H1 (cell line): ENCODE data around the gene SUPT20HL1. TPM values are rescaled to one million over a fixed set of nuclear protein-coding genes. Genes with fewer than 3 reads are reported as not detected.

Source experiments
- NANOG ChIP-seq: IDR thresholded peaks from 2 replicates; pipeline ENCODE4 v1.6.1; 2011; ENCODE audit warnings: low read length, low read depth, mild to moderate bottlenecking, inconsistent platforms; ENCODE audit not compliant: insufficient read depth, poor library complexity, severe bottlenecking
- POU5F1 ChIP-seq: IDR thresholded peaks from 2 replicates; pipeline ENCODE4 v1.6.1; 2011; ENCODE audit warnings: low read depth, mild to moderate bottlenecking, low read length, moderate library complexity
- SP1 ChIP-seq: IDR thresholded peaks from 2 replicates; pipeline ENCODE4 v1.6.1; 2011; ENCODE audit warnings: low read depth, low read length
- polyA plus RNA-seq, 7 experiments: library from polyadenylated mRNA; depleted of rRNA in 3 of 7; stranded (reverse) in 5 of 7; unstranded in 2 of 7; fragments of >200 nt in 5 of 7; fragments of 200-250 nt in 2 of 7; gene quantifications; 1 replicate in 5 of 7; 2 replicates in 1 of 7; 4 replicates in 1 of 7; pipeline versions ENCODE4 v1.2.1 to v1.2.3, GENCODE V29; 2011 to 2013; ENCODE audit warnings: missing spikeins in 2 of 7, mixed read lengths in 2 of 7
- total RNA-seq: library from RNA; stranded (reverse); fragmentation: NEBNext Ultra II Directional; extraction: Animal tissue kit (Norgen Biotek cat#: 25700); gene quantifications from 2 replicates; pipeline ENCODE4 v1.2.1, GENCODE V29; 2021
- TF ChIP-seq, protein P1 (sequence below): fragments of 300-600 bp; sonication (generic); IDR thresholded peaks from 2 replicates; pipeline ENCODE4 v1.7.1; 2012; ENCODE audit warnings: low read length, moderate library complexity, mild to moderate bottlenecking, inconsistent platforms; ENCODE audit not compliant: insufficient replicate concordance

SUPT20HL1 gene
- total and polyA plus RNA-seq, 2 of the 8 experiments (the other 6 are each of a cell fraction or from before 2014, with no cell fraction given), result not detected

DNA sequence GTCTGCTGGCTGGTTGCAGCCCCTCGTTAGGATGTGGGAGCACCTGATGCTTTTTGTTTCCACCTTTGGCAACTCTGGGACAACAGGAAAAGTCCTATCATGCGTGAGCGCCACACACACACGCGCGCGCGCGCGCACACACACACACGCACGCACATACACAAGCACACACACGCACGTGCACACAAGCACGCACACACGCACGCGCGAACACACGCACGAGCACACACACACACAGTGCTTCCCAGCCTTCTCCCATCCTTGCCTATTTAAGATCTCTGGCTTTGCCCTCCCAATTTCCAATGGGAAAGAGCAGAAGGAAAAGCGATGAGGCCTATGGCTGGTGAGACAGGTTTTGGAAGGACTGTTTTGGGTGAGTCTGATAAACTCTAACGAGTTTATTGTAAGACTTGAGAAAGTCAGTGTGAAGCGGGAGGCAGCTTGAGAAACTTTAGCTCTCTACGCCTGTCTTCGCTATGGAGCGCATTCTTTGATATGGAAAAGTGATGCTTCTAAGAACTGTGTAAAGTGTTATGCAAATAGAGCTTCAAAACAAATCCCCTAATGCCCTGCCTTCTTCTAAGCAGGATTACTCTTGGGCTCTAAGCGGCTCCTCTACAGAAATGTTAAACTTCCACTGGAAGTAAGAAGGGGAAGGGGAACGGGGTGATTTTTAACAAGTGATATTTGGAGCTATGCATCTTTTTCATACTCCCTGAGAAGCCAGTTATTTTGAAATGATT, 11.8 kb downstream of the SUPT20HL1 start (continued):
- TF ChIP-seq, protein P1, sequence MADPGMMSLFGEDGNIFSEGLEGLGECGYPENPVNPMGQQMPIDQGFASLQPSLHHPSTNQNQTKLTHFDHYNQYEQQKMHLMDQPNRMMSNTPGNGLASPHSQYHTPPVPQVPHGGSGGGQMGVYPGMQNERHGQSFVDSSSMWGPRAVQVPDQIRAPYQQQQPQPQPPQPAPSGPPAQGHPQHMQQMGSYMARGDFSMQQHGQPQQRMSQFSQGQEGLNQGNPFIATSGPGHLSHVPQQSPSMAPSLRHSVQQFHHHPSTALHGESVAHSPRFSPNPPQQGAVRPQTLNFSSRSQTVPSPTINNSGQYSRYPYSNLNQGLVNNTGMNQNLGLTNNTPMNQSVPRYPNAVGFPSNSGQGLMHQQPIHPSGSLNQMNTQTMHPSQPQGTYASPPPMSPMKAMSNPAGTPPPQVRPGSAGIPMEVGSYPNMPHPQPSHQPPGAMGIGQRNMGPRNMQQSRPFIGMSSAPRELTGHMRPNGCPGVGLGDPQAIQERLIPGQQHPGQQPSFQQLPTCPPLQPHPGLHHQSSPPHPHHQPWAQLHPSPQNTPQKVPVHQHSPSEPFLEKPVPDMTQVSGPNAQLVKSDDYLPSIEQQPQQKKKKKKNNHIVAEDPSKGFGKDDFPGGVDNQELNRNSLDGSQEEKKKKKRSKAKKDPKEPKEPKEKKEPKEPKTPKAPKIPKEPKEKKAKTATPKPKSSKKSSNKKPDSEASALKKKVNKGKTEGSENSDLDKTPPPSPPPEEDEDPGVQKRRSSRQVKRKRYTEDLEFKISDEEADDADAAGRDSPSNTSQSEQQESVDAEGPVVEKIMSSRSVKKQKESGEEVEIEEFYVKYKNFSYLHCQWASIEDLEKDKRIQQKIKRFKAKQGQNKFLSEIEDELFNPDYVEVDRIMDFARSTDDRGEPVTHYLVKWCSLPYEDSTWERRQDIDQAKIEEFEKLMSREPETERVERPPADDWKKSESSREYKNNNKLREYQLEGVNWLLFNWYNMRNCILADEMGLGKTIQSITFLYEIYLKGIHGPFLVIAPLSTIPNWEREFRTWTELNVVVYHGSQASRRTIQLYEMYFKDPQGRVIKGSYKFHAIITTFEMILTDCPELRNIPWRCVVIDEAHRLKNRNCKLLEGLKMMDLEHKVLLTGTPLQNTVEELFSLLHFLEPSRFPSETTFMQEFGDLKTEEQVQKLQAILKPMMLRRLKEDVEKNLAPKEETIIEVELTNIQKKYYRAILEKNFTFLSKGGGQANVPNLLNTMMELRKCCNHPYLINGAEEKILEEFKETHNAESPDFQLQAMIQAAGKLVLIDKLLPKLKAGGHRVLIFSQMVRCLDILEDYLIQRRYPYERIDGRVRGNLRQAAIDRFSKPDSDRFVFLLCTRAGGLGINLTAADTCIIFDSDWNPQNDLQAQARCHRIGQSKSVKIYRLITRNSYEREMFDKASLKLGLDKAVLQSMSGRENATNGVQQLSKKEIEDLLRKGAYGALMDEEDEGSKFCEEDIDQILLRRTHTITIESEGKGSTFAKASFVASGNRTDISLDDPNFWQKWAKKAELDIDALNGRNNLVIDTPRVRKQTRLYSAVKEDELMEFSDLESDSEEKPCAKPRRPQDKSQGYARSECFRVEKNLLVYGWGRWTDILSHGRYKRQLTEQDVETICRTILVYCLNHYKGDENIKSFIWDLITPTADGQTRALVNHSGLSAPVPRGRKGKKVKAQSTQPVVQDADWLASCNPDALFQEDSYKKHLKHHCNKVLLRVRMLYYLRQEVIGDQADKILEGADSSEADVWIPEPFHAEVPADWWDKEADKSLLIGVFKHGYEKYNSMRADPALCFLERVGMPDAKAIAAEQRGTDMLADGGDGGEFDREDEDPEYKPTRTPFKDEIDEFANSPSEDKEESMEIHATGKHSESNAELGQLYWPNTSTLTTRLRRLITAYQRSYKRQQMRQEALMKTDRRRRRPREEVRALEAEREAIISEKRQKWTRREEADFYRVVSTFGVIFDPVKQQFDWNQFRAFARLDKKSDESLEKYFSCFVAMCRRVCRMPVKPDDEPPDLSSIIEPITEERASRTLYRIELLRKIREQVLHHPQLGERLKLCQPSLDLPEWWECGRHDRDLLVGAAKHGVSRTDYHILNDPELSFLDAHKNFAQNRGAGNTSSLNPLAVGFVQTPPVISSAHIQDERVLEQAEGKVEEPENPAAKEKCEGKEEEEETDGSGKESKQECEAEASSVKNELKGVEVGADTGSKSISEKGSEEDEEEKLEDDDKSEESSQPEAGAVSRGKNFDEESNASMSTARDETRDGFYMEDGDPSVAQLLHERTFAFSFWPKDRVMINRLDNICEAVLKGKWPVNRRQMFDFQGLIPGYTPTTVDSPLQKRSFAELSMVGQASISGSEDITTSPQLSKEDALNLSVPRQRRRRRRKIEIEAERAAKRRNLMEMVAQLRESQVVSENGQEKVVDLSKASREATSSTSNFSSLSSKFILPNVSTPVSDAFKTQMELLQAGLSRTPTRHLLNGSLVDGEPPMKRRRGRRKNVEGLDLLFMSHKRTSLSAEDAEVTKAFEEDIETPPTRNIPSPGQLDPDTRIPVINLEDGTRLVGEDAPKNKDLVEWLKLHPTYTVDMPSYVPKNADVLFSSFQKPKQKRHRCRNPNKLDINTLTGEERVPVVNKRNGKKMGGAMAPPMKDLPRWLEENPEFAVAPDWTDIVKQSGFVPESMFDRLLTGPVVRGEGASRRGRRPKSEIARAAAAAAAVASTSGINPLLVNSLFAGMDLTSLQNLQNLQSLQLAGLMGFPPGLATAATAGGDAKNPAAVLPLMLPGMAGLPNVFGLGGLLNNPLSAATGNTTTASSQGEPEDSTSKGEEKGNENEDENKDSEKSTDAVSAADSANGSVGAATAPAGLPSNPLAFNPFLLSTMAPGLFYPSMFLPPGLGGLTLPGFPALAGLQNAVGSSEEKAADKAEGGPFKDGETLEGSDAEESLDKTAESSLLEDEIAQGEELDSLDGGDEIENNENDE, result peak; percentile 32
- TF ChIP-seq NANOG (peak; percentile 53), POU5F1 (peak; percentile 70; the same call in 1 of the 2 replicates), SP1 (no peak)
- TF ChIP-seq, all 59 proteins: peak for 4
